ENCODE results near the gene RASSF7. TPM values are rescaled to one million over a fixed set of nuclear protein-coding genes. Genes with fewer than 3 reads are reported as not detected.

Gene RASSF7
- polyA plus RNA-seq, 1 of the 3 experiments (the other 2 are of a cell fraction) = 19.8 TPM

GRCh38 chr11:567629-568292 lies 7.0 kb downstream of the RASSF7 start:
- H3K4me1 ChIP-seq (ENCODE audit: control insufficient read depth in 1 of 2, insufficient read depth in 2 of 2, low read depth in 1 of 2, low read length in 1 of 2) = peaks cover 6 to 26% of the 10 kb centered on the region in 2 experiments; a peak in 2 of 4 replicates

More at GRCh38 chr11:567629-568292, 7.0 kb downstream of the RASSF7 start:
- Histone ChIP-seq H3K4me2 (peak overlapping the region; percentile 94), H3K27ac (ENCODE audit: low read depth in 2 of 2, low read length in 1 of 2) (peak overlapping the region in 1 of 2 experiments; percentile 74; a peak in 1 of 4 replicates), H3K9me3 (no peaks in the 10 kb centered on the region), H4K20me1 (ENCODE audit: insufficient read depth) (no peaks in the 10 kb centered on the region), H3K9me2 (no peaks in the 10 kb centered on the region), H3K36me3 (replicated peaks in 1 of 2; ENCODE audit: control insufficient read depth in 1 of 2, insufficient read depth in 2 of 2, low read length in 1 of 2) (no peaks in the 10 kb centered on the region), H3K27me3 (ENCODE audit: insufficient read depth) (no peaks in the 10 kb centered on the region), H3K79me2 (ENCODE audit: insufficient read depth) (peaks cover 11% of the 10 kb centered on the region; the same call in 1 of the 2 replicates), H3F3A (replicated peaks; ENCODE audit: insufficient read depth) (peaks cover 6% of the 10 kb centered on the region), H2AFZ (ENCODE audit: low read depth) (peak overlapping the region; percentile 68; the same call in 1 of the 2 replicates), H3K4me3 (ENCODE audit: low read depth in 2 of 2, low read length in 1 of 2) (peak overlapping the region; percentile 72 to 88), H3K9ac (peak overlapping the region; percentile 67)
- no peak for DNase-seq
- ChIA-PET POLR2A (interaction anchor here (0.9 to 3.0 kb wide), 3 partner anchors 8 to 61 kb away, joined by 3 to 9 read pairs (median 3); partner anchors contain the start of genes PHRF1 and RNH1), CTCF (interaction anchor here (1.0 to 6.8 kb wide), 3 partner anchors 12 to 155 kb away, joined by 3 to 41 read pairs (median 4); no protein-coding TSS in a partner anchor)
- TF ChIP-seq MEF2A (IDR thresholded peaks at IDR 0.05; ENCODE audit: borderline replicate concordance, low read depth) (no peak), TEAD4 (IDR thresholded peaks at IDR 0.05; ENCODE audit: borderline replicate concordance, insufficient read depth) (no peak), RFX5 (IDR thresholded peaks at IDR 0.05; ENCODE audit: low read length) (no peak), EP300 (IDR thresholded peaks at IDR 0.05; ENCODE audit: borderline replicate concordance in 1 of 2, low read depth in 1 of 2, low read length in 1 of 2) (no peak), NRF1 (IDR thresholded peaks at IDR 0.05; ENCODE audit: low read depth, low read length) (0 out of 2 replicates have a peak, but pooled peaks have one; percentile 7), NFIC (IDR thresholded peaks at IDR 0.05; ENCODE audit: borderline replicate concordance) (no peak), MXI1 (IDR thresholded peaks at IDR 0.05; ENCODE audit: low read depth, low read length) (peak; percentile 13; the same call in 1 of the 2 replicates), REST (IDR thresholded peaks at IDR 0.05; ENCODE audit: low read depth, low read length) (no peak), SIN3A (IDR thresholded peaks at IDR 0.05; ENCODE audit: borderline replicate concordance, low read depth, low read length) (no peak), IRF3 (IDR thresholded peaks at IDR 0.05; ENCODE audit: low read depth, low read length) (no peak), EZH2phosphoT487 (IDR thresholded peaks at IDR 0.05; ENCODE audit: borderline replicate concordance, low read depth) (no peak), GATA2 (CRISPR knock-in tag; IDR thresholded peaks at IDR 0.05) (no peak)
- TF ChIP-seq, protein P1, sequence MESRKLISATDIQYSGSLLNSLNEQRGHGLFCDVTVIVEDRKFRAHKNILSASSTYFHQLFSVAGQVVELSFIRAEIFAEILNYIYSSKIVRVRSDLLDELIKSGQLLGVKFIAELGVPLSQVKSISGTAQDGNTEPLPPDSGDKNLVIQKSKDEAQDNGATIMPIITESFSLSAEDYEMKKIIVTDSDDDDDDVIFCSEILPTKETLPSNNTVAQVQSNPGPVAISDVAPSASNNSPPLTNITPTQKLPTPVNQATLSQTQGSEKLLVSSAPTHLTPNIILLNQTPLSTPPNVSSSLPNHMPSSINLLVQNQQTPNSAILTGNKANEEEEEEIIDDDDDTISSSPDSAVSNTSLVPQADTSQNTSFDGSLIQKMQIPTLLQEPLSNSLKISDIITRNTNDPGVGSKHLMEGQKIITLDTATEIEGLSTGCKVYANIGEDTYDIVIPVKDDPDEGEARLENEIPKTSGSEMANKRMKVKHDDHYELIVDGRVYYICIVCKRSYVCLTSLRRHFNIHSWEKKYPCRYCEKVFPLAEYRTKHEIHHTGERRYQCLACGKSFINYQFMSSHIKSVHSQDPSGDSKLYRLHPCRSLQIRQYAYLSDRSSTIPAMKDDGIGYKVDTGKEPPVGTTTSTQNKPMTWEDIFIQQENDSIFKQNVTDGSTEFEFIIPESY (IDR thresholded peaks at IDR 0.05; ENCODE audit: borderline replicate concordance, low read depth) = no peak
- TF ChIP-seq, protein P2, sequence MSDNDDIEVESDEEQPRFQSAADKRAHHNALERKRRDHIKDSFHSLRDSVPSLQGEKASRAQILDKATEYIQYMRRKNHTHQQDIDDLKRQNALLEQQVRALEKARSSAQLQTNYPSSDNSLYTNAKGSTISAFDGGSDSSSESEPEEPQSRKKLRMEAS (IDR thresholded peaks at IDR 0.05; ENCODE audit: low read depth) = no peak
- 33% methylated on average over 10 of the region's 41 CpGs for WGBS (ENCODE audit: low lambda C conversion rate)
